Right ventricle myocardium superior (tissue), 1 donor: ENCODE data around the gene GALNT13. TPM values are rescaled to one million over a fixed set of nuclear protein-coding genes. Genes with fewer than 3 reads are reported as not detected.
"Not testable (repeated sequence)": the region's sequence is repeated elsewhere in the genome, so short reads cannot be mapped to it uniquely, and the experiment has no call there.

Experiments
- ATAC-seq: fragments of 200-7000 bp; cut with Tn5 transposase; one replicate; pipeline ENCODE4 v1.9.1; 2020; ENCODE audit warnings: mild to moderate bottlenecking; ENCODE audit not compliant: poor library complexity
- DNase-seq: peaks from one replicate; pipeline ENCODE4 v3.0.0-alpha.2; 2020
- intact Hi-C: fragments of 100-400 bp; cut with DNase I; formaldehyde crosslinking; loops from one replicate; pipeline ENCODE4 v1.11.2; 2022
- total RNA-seq: library from RNA; stranded (reverse); fragmentation: NEBNext Ultra II Directional; extraction: Animal tissue kit (Norgen Biotek cat#: 25700); gene quantifications from one replicate; pipeline ENCODE4 v1.2.1, GENCODE V29; 2021
- donor health status: DM: no; HTN: yes; CAD: no; lungs with severe emphysema.

GALNT13 gene
- total RNA-seq, 1 donor from 2014 or later, result not detected

DNA sequence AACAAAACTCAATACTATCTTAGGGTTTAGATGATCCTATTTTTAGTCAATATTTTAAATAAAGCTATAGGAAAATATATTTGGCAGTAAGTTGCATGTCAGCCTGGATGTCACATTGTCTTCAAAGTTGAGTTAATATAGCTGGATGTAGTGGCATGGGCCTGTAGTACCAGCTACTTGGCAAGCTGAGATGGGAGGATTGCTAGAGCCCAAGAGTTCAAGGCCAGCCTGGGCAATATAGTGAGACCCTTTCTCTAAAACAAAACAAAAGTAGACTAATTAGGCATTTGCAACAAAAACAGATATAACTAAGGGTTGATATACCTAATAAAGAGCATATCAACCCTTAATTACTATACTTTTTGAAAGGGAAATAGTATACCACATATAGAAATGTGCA lies 572.2 kb downstream of the GALNT13 start:
- DNase-seq, result no peak
- intact Hi-C loops, result no loop called here

DNA sequence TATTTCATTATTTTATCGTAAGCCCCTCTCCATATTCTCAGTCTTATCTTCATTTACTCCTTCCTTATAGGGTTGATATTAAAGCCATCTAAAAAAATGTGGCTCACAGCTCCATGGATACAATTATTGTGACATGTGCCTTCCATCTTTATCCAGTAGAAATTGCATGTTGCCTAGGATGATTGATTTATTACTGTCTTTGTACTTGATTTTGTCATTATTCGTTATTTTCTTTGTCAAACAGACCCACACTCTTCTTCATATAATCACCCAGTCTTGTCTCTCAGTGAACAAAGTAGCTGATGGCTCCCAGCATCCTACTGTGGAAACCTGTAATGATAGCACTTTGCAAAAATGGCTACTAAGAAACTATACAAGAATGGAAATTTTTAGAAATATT lies 574.6 kb downstream of the GALNT13 start:
- no peak for ATAC-seq
- intact Hi-C loops, result no loop called here
- no peak for DNase-seq

More for the DNA sequence above, 572.2 kb downstream of the GALNT13 start:
- ATAC-seq, result no peak

GRCh38 chr2:154447727-154448418 lies 576.2 kb downstream of the GALNT13 start:
- DNase-seq, result no peak
- ATAC-seq, result no peak
- intact Hi-C loops, result no loop called here

DNA sequence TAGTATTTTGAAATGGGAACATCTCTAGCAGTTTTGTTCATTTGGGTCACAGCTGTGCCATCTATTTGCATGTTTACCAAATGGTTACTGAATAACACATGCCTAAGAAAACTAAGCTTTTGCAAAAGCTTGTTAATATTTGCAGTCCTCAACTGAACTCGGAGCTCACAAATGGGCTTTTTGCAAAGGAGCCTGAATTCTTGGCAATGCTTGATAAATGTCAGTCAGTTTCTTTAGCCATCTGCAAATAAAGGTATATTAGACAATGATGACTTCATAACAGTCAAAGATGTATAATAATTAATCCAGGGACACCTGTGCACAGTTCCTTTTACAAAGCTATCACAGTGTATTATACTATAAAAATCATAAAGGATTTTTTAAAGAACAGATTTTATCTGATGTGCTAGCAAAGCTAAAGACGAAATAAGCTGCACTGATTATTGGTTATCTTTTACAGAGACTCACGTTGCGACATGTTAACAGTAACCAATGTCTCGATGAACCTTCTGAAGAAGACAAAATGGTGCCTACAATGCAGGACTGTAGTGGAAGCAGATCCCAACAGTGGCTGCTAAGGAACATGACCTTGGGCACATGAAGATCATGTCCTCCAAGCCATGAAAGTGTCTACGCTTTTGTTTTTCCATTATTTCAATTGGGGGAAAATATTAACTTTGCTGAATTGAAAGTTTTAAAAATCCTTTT lies 578.4 kb downstream of the GALNT13 start:
- intact Hi-C loops, result no loop called here
- DNase-seq (no peak), ATAC-seq (no peak)

- ATAC-seq (no peak), DNase-seq (no peak)
- intact Hi-C loops, result no loop called here
Observed at GRCh38 chr2:154452471-154452870, 580.7 kb downstream of the GALNT13 start.

DNA sequence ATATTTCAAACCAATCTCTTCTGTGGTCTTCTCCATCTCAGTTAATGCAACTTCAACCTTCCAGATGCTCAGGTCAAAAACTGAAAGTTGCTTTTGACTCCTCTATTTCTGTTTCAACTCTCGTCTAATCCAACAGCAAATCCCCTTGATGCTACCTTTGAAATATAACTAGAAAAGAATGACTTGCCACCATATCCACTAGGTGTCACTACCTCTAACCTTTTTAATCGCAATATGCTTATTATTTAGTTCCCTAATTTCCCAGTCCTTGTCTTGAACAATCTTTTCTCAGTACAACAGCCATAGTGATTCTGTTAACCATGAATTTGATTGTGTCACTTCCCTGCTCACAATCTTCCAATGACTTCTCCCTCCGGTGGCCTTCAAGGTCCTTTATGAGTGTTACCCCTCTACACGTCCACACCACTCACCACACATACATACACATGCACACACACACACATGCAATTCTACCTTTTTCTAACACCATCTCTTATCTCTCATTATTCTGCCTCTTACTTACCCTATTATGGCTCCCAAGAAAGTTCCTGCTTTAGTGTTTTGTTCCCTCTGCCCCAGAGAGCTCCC lies 581.3 kb downstream of the GALNT13 start:
- ATAC-seq, result peak; percentile 31
- intact Hi-C loops, result no loop called here
- DNase-seq, result no peak

- ATAC-seq (no peak), DNase-seq (no peak)
- intact Hi-C loops, result no loop called here
Observed at GRCh38 chr2:154455166-154455565, 583.4 kb downstream of the GALNT13 start.

GRCh38 chr2:154455866-154456265 lies 584.1 kb downstream of the GALNT13 start:
- ATAC-seq (no peak), DNase-seq (no peak)
- intact Hi-C loops, result no loop called here

DNA sequence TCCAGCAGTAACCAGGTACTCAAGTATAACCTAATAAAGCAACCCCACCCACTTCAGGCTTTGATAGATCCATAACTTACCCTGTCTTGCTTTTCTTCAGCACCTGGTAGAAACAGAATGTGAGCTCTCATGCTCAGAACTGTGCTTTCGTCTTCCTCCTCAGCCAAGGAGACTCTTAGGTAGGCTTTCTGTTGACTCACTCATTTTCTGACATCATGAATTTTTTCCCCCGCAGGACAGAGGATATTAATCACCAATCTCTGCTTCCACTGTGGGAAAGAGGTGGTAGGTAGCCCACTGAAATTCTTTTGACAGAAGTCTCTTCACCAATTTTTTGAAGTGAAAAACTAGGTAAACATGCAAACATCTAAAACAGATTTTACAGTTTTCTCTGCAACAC lies 585.6 kb downstream of the GALNT13 start:
- intact Hi-C loops, result no loop called here
- no peak for DNase-seq
- ATAC-seq, result no peak

- ATAC-seq (no peak), DNase-seq (no peak)
- intact Hi-C loops, result no loop called here
Observed at GRCh38 chr2:154459286-154459685, 587.6 kb downstream of the GALNT13 start.

DNA sequence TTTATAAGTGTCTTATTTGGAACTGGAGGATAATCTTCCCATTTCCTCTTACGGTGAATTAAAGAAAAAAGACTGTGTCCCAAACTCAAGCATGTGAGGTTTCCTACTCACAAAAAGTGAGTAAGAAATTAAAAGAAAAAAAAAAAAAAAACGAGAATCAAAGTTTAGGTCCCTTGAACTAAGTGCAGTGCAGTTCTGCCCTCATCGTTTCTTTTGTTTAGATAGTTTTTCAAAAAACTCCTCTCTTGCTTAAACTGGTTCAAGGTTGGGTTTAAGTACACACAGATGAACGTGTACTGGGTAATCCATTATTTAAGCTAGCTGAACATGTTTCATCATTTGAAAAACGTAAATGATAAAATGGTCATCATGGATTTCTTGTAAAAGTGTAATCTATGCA lies 590.9 kb downstream of the GALNT13 start:
- ATAC-seq (no peak), DNase-seq (no peak)
- intact Hi-C loops, result no loop called here

GRCh38 chr2:154466226-154466625 lies 594.5 kb downstream of the GALNT13 start:
- intact Hi-C loops, result no loop called here
- no peak for ATAC-seq
- DNase-seq, result no peak

DNA sequence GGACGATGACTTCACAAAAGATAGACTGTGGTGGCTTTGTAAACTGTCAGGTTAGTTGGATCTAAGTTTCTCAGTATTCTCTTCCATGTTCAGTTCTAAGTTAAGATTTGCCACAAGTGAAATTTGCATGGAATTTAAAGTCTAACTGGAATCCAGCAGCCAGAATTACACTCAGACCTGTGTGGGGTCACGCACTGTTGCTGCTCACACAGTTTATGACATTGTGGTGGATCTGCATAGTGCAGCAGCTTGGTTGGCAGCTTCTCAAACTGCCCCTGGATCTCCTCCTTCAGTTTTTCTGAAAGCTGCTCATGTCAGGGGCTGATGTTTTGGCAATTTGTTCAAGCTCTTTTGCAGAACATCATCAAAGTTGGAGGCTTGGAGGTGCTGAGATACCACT lies 598.7 kb downstream of the GALNT13 start:
- no peak for ATAC-seq
- intact Hi-C loops, result no loop called here
- DNase-seq, result no peak

- DNase-seq, intact Hi-C loops, ATAC-seq: not testable (repeated sequence)
Observed at GRCh38 chr2:154471492-154471891, 599.8 kb downstream of the GALNT13 start.

- no peak for DNase-seq
- intact Hi-C loops, result no loop called here
- ATAC-seq, result no peak
Observed at GRCh38 chr2:154477319-154477718, 605.6 kb downstream of the GALNT13 start.

GRCh38 chr2:154480521-154480920 lies 608.8 kb downstream of the GALNT13 start:
- DNase-seq, result no peak
- intact Hi-C loops, result no loop called here
- ATAC-seq, result no peak

DNA sequence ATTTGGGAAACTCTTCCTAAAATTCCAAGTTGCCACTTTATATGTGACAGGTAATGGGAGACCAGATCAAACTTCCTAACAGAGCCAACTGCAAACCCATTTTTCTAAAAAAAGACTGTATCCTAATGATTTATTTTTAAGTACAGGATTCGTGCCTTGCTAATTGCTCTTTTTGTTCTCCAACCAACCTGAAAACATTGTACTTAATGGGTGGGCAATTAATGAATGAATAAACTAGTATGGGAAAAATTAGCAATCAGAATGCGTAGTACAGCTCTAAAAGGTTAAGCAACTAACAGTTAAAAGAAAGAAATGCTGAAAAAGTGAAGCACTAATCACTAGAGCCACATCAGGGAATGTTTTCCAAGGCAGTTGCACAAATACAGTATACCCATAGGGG lies 609.6 kb downstream of the GALNT13 start:
- intact Hi-C loops, result no loop called here
- no peak for ATAC-seq
- DNase-seq, result no peak

- DNase-seq (no peak), ATAC-seq (no peak)
- intact Hi-C loops, result no loop called here
Observed at GRCh38 chr2:154484338-154485099, 612.8 kb downstream of the GALNT13 start.

DNA sequence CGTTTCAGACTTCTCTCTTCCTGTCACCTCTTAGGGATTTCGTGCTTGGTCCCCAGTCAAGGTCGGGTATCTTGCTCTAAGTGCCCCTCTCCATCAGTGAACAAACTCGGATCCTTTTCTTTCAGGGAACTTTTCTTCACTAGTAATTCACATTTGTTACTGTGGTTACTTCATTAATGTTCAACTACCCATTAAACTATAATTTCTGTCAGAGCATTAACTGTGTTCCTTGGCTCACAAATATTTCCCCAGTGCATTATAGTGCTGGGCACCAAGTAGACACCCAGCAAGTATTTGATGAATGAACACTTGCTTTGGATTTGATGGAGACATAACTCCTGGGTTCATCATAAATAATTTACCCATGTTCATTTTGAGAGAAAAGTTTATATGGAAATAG lies 617.1 kb downstream of the GALNT13 start:
- DNase-seq (no peak), ATAC-seq (no peak)
- intact Hi-C loops, result no loop called here
